Head of caudate nucleus (tissue), 42 donors: ENCODE data around the gene WNT2.
"Not testable (repeated sequence)": the region's sequence is repeated elsewhere in the genome, so short reads cannot be mapped to it uniquely, and the experiment has no call there.

ENCODE experiments used
- DNase-seq, 42 donors: peaks; one replicate each; pipeline versions ENCODE4 v3.0.0 to v3.0.0-alpha.2; 2020 to 2021; ENCODE audit warnings: mixed read lengths in 7 of 42
- intact Hi-C: fragments of 100-400 bp; cut with DNase I; formaldehyde crosslinking; loops from one replicate; pipeline ENCODE4 v1.15.0; 2022

Gene WNT2

DNA sequence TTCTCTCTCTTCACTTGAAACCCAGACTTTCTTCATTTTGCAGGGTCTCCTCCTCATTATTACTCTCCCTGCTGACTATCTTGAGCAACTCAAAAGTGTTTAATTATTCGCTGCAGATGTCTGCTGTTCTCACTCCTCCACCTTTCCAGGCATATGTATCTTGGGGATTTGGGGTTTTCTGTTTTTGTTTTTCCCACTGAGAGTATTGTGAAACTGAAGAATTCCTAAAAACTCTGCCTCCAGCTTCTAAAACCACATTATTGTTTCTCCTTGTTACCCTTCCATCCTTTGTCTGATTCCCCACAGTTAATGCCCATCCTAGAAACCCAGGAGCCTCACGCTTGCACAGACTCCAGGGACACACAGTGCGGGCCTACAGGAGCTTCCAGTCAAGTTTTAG, 51.3 kb downstream of the WNT2 start:
- intact Hi-C loops, result no loop called here
- DNase-seq, result no peak

DNA sequence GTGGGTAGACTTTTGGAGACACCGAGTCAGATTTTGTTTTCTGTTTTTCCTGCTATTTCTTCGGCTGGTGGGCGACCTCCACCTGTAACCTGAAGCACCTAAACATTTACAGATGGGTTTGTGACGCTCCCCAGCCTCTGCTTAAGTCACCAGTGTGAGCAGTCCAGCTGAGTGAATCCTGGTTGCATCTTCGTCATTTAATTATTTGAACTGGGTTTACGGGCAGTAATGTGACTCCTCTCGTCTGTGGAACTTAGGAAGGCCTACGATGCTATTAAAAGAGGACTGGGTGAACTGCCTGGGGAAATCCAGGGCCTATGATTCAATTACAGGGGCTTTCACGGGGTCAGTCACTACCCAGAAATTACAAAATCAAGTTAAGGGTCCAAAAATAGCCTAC, 52.5 kb downstream of the WNT2 start:
- no peak for DNase-seq
- intact Hi-C loops, result no loop called here

DNA sequence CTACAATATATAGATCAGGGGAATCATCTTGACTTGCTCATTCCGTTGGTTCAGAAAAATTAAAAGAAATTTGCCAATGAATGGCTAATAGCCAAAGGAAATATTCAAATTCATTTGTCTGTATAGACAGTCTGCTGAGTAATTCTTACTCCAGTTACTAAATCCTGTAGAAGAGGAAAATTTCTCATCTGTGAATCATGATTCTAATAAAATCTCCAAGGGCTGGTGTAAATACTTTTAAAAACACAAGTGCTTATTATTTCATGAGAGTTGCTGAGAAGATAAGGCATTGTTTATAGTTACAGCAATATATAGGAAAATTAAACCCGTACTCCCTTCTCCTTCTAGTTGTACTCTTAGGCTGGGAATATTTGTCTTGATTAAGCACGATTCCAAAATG, 53.0 kb downstream of the WNT2 start:
- DNase-seq, result no peak
- intact Hi-C loops, result no loop called here

DNA sequence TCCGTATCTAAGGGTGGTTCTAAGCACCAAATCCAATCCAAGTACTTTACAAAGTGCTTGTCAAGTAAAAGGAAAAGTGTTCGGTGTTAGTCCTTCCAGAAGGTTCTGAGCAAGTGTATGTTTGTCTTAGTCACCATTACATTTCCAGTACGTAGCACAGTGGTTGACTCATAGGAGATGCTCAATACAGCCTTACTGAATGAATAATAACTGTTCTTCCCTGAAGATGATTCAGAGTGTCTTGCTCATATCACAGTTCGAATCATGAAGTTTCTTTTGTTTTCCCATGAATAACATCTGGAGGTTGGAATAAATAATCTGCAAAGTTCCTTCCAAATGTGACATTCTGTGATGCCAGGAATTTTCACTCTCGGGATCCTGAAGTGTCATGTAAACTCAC, 53.4 kb downstream of the WNT2 start:
- intact Hi-C loops, result no loop called here

DNA sequence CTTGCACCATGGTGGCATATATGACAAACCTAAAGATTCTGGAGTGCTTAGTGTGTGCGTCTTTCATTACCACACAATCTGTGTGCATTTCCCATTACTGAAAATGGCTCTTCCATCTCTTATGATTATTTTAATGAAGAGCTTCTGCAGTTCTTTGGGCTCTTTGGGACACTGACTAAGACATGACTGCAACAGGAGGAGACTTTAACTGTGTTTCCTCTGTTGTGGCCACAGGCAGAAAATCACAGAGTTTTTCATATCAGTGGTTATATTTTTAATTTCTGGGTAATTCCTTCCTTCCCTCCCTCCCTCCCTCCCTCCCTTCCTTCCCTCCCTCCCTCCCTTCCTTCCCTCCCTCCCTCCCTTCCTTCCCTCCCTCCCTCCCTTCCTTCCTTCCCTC, 58.1 kb downstream of the WNT2 start:
- intact Hi-C loops, result no loop called here
- no peak for DNase-seq

More for the DNA sequence above, 53.4 kb downstream of the WNT2 start:
- DNase-seq, result no peak

DNA sequence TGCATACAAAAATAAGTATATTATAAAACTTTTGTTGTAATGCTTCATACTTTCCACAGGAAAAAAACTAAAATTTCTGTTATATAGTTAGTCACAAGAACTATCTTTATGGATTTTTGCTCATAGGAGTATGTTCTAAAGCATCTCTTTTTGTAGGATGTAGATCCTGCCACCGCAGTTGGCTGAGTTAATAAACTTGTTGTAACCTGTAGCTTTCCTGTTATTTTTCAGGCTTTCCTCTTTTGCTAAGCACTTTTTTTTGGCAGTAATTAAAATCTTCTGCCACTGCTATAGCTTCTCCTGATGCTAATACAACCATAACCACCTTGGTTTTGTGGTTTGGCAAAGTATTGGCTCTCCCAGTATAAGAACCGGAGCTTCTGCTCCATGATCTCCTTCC, 60.3 kb downstream of the WNT2 start:
- intact Hi-C loops, result no loop called here
- DNase-seq, result no peak

DNA sequence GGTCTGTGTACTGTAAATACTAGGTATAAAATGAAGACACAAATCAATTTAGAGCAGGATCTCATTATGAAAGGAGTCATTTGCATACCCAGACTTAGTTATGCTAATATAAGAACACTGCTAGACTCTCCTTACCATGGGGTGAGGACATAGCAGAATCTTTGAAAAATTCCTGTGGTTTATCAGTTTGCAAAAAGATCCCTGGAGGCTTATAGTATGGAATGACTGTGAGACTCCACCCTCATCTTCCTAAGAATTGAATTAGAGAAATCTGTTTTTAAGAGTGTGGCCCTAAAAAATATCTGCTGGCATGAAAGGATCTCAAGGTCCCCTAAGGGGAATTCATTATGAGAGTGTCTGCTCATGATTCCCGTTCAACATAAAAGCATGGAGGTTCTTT, 63.2 kb downstream of the WNT2 start:
- DNase-seq, result no peak
- intact Hi-C loops, result no loop called here

DNA sequence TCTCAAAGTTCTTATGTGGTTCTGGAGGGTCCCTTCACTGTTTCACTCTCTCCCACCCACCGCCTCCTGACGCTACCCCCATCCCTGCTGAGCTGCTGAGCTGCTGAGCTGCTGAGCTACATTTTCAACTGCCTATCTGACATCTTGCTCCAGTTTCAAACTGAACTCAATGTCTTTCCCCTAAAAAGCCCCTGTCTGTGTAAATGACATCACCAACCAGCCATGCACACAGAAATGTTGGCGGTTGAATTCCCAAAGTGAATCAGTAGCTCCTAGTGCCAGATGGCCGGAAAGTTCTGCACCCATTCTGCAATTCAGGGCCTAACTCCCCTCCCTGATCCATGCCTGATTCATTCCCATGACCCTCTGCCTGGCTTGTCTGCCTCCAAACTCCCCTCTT, 71.2 kb downstream of the WNT2 start:
- no peak for DNase-seq
- intact Hi-C loops, result no loop called here

DNA sequence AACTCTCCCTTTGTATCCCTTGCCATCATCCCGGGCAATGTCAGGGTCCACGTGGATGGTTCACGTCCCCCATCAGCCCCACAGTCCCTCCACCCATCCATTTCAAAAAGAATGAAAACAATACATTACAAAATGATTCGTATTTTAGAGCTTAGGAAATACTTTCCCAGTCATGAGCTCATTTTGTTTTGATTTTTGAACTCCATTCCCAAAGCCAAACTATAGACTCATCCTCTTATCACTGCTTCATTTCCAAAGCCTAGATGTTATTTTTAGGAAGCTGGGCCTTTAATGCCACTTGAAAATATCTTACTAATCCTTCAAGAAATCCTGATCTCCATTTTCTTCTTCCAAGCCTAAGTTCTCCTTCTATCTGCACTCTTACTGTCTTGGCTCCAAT, 72.1 kb downstream of the WNT2 start:
- intact Hi-C loops, result no loop called here
- DNase-seq, result no peak

DNA sequence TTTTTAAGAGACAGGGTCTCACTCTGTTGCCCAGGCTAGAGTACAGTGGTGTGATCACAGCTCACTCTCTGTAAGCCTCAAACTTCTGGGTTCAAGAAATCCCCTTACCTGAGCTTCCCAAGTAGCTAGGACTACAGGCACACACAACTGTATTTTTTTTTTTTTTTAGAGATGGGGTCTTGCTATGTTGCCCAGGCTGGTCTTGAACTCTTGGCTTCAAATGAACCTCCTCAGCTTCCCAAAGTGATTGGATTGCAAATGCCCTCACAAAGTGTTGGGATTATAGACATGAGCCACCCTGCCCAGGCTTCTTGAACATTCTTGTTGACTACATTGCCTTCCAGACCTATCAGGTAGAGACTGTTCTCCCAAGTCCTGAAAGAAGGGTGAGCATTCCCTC, 72.6 kb downstream of the WNT2 start:
- intact Hi-C loops, result no loop called here
- no peak for DNase-seq

DNA sequence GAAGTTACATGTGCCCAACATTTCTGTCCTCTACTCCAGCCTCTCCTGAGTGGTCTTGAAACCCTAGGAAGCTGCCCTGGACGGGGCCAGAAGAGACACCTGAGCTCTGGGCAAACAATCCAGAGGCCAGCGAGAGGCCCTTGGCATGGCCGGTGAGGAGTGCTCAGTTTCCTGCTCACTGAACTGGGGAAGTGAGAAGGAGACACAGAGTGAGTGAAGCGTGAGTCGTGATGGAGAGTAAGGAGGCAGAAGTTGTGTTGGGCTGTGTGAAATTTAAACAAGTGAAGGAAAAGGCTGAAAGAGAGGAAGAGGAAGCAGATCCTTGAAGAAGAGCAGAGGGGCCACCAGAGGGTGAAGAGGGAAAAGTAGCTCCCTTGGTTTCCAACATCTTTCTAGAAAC, 73.2 kb downstream of the WNT2 start:
- intact Hi-C loops, result no loop called here
- DNase-seq, result no peak

DNA sequence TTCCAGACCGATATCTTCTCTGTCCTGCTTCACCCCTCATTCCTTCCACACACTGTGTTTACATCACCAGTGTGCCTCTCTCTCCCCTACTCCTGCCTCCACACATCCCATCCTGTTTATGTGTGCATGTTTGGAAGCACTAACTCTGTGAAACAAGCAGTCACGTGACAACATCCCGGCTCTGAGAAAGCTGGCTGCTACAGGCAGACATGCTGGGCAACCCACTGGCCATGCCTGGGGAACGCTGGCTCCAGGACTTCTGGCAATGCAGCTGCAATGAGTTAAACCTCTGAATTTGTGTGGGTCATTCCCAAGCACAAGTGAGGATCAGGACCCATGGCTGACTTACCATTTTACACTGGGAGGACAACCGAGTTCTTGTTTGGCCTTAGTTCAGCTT, 74.0 kb downstream of the WNT2 start:
- peak in 38 of 42 donors; percentile 8 to 70 (median 32) for DNase-seq
- intact Hi-C loops, result no loop called here

DNA sequence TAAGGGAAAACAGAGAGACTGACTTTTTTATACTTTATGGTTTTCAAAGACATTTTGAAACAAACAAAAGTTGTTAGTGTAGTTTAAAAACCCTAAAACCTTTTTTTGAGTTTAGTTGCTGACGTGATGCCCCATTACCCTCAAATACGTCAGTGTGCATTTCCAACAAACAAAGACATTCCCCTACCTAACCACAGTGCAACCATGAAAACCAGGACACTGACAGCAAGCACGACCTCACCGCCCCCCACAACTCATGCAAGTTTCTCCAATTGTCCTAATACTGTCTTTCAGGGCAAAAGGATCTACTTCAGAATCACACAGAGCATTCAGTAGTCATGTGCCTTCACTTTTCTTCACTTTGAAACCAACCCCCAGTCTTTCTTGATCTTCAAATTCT, 75.0 kb downstream of the WNT2 start:
- intact Hi-C loops, result no loop called here
- no peak for DNase-seq

DNA sequence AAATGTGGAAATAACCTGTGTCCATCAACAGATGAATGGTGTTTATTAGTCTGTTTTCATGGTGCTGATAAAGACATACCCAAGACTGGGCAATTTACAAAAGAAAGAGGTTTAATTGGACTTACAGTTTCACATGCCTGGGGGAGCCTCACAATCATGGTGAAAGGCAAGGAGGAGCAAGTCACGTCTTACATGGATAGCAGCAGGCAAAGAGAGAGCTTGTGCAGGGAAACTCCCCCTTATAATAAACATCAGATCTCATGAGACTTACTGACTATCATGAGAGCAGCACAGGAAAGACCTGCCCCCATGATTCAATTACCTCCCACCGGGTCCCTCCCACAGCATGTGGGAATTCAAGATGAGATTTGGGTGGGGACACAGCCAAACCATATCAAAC, 77.2 kb downstream of the WNT2 start:
- intact Hi-C loops, DNase-seq: not testable (repeated sequence)

DNA sequence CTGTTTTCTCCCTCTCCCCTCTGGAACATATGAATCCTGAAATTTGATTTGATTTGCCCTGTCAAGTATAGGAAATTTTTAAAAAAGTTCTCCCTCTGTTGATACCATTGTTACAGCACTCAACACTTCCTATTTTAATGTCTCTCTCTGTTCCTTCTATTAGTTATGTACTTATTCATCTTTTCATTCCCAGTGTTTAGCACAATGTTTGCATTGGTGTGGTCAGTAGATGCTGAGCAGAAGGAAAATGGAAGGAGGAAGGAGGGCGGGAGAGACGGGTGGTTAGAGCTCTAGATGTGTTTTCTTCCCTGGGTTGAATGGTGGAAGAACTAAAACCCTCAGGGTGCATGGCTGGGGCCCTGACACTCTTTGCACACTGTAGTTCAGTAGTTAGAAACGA, 79.5 kb downstream of the WNT2 start:
- no peak for DNase-seq
- intact Hi-C loops, result no loop called here

DNA sequence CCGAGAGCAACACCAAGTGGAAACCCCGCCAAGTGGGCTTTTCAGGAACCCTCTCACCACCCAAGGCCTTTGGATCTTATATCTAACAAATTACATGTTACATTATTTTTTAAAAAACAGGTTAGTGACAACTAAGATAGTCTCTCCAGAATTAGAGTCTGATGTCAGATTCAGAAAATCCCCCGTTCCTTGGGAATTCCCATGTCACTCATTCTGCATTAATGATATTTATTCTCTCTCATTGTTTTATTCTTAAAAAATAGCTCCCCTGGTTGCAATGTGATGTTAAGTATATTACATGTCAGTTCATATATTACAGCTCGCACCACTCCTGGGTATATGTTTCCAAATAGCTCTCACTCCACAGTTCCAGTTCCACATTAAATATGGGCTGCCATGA, 81.8 kb downstream of the WNT2 start:
- intact Hi-C loops, result no loop called here

DNA sequence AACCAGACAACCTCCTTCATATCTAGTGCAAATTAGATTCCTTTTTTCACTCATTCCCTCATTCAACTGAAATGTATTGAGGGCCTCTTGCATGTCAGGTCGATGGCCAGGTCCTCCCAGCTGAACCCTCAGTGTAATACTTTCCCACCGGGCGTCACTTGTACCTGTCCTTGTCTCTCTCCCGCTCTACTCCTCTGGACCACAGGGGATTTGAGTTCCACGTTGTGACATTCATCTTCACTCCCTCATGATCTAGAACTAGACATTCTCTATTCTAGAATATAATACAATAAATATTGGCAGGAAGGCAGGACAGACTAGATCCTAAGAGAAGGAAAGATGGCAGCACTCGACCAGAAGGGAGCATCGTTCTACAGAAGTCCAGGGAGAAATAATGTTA, 83.9 kb downstream of the WNT2 start:
- no peak for DNase-seq
- intact Hi-C loops, result no loop called here

More for the DNA sequence above, 81.8 kb downstream of the WNT2 start:
- no peak for DNase-seq

DNA sequence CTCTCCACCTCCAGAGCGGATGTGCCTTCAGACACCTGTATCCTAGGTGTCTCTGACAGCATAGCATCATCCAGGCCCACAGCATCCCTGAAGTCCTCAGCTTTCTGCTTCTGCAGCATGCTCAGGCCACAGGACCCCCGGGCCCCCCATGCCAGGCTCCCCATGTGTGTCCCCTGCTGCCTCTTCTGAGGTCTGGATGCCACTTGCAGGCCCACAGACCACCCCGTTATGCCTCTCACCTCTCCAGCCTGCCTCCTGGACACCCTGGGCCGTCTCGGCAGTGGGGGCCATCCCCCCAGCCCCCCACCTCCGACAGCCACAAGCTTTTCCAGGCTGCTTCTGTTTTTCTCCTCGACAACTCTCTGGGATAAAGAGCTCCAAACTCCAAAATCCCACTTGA, 84.4 kb downstream of the WNT2 start:
- intact Hi-C loops, result no loop called here
- no peak for DNase-seq

DNA sequence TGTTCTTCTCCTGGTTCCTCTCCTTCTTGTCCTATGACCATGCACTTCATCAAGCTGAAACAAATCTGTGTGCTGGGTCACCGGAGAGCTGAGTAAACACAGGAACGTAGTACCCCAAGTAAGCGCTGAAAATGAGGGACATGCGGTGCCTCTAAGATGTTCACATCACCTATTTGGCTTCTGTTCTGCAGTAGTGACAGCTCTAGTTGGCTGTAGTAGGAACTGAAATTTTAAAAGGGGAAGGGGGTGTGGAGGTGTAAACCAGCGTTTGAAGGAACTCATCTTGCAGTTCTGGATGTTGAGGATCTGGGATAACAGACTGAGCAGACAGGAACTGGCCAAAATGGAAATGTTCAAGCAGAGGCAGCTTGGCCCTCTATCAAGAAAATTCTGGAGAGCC, 85.2 kb downstream of the WNT2 start:
- no peak for DNase-seq
- intact Hi-C loops, result no loop called here

DNA sequence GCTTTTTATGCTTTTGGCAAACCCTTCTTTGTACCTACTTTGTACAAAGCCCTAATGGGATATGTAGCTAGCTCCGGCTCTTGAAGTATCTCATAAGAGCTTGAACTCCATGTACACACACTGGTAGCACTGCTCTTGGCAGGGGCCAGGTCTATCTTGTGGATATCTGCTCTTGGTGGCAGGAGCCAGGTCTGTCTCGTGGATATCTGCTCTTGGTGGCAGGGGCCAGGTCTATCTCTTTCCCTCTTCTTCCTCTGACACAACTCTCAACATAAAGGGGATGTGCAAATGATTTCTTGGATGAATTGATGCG, 91.9 kb downstream of the WNT2 start:
- intact Hi-C loops, result no loop called here

DNA sequence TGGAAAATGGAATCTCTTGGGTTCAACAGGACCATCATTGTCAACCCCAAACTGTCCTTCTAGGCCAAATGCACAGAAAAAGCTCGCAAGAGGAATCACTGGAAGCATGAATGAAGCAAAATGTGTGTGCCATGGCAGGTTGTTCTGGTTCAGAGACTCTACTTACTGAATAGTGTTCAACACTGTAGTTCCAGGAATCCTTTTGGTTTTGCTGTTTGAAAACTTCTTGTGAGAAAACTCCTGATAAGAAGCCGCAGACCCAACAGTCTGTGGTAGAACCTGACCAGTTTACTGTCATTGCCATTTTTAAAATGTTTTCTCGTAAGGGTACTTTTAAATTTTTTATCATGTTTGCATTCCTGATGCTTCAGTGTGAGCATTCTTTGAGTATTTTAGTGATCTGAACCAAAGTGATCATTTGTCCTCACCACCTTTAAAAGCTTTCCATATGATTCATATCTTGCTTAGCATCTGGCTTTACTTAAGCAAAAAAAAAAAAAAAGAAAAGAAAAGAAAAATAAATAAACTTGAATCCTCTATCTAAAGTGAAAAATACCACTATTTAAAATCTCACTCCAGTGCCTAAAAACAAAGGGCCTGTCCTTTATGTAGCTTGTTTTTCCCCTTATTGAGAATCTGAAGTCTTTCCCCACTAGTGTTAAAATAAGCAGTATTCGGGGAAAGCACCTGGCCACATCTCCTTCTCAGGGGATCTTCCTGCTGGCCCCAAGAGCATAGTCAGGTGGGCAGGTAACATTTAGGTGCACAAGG, 92.4 kb downstream of the WNT2 start:
- intact Hi-C loops, result no loop called here

More for the DNA sequence above, 91.9 kb downstream of the WNT2 start:
- DNase-seq, result no peak

DNA sequence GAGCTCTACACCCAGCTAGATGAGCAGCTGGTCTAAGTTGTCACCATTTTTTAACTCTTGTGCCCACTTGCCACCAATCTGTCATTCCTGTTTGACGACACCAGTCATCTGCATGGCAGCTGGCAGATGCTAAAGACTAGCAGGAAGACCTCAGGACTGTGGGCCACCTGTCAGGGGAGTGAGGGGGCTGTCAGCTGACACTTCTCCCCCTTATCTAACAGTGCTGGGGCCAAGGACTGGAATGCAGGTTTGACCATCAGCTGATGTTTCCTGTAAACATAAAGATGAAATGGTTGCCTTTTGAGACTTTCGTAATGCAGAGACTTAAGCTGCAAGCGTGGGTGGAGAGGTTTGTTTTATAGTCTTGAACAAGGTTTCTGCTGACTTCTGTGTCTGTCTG, 93.5 kb downstream of the WNT2 start:
- DNase-seq, result no peak
- intact Hi-C loops, result no loop called here

More for the DNA sequence above, 92.4 kb downstream of the WNT2 start:
- no peak for DNase-seq
